Measurements from ENCODE around the gene CELA2A.
"Not testable (repeated sequence)": the region's sequence is repeated elsewhere in the genome, so short reads cannot be mapped to it uniquely, and the experiment has no call there.

The CELA2A gene

GRCh38 chr1:15454256-15454655 lies 2.3 kb upstream of the CELA2A start:
- H3K36me3 ChIP-seq (ENCODE audit: insufficient read depth, insufficient read length, low read length) = no peaks in the 10 kb centered on the region
- no peak overlapping the region for H3K4me3 ChIP-seq (ENCODE audit: insufficient read length, low read depth)
- no peaks in the 10 kb centered on the region for H3K9me3 ChIP-seq (ENCODE audit: insufficient read depth, low read length)
- TF ChIP-seq ZNF274 (IDR thresholded peaks at IDR 0.05; ENCODE audit: low read depth, low read length) = no peak
- no peak for TF ChIP-seq SUZ12 (IDR thresholded peaks at IDR 0.05; ENCODE audit: extremely low read depth, insufficient read depth, insufficient read length)
- TF ChIP-seq YY1 (IDR thresholded peaks at IDR 0.05; ENCODE audit: insufficient read depth, insufficient read length) = no peak
- no peak overlapping the region for H3K9ac ChIP-seq (ENCODE audit: insufficient read length, low read depth)
- H3K4me1 ChIP-seq (ENCODE audit: insufficient read depth, insufficient read length) = no peaks in the 10 kb centered on the region
- no peaks in the 10 kb centered on the region for H3K27me3 ChIP-seq (ENCODE audit: insufficient read depth, insufficient read length)
- no peak for DNase-seq (ENCODE audit: low read depth, low spot score)

DNA sequence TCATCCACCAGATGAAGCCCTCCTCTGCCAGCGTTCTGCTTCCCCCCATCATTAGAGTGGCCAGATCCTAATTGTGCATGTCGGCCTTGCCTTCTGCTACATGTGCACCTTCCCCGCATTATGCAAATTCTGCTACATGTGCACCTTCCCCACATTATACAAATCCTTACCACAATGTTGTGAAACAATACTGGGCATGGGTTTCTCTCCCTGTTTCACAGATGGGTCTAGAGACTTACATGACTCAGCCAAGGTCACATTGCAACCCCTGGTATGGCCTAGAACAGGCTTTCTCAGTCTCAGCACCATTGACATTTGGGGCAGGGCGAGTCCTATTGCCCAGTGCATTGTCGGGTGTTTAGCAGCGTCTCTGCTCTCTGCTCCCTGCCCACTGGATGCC lies 1.0 kb upstream of the CELA2A start:
- TF ChIP-seq YY1 (IDR thresholded peaks at IDR 0.05; ENCODE audit: insufficient read depth, insufficient read length) (no peak), SUZ12 (IDR thresholded peaks at IDR 0.05; ENCODE audit: extremely low read depth, insufficient read depth, insufficient read length) (no peak), ZNF274 (IDR thresholded peaks at IDR 0.05; ENCODE audit: low read depth, low read length) (no peak)
- no peaks in the 10 kb centered on the region for H3K4me1 ChIP-seq (ENCODE audit: insufficient read depth, insufficient read length)
- no peak overlapping the region for H3K9ac ChIP-seq (ENCODE audit: insufficient read length, low read depth)
- H3K36me3 ChIP-seq (ENCODE audit: insufficient read depth, insufficient read length, low read length) = no peaks in the 10 kb centered on the region
- H3K4me3 ChIP-seq (ENCODE audit: insufficient read length, low read depth) = no peak overlapping the region
- no peaks in the 10 kb centered on the region for H3K27me3 ChIP-seq (ENCODE audit: insufficient read depth, insufficient read length)
- no peak for DNase-seq (ENCODE audit: low read depth, low spot score)
- H3K9me3 ChIP-seq (ENCODE audit: insufficient read depth, low read length) = no peaks in the 10 kb centered on the region

DNA sequence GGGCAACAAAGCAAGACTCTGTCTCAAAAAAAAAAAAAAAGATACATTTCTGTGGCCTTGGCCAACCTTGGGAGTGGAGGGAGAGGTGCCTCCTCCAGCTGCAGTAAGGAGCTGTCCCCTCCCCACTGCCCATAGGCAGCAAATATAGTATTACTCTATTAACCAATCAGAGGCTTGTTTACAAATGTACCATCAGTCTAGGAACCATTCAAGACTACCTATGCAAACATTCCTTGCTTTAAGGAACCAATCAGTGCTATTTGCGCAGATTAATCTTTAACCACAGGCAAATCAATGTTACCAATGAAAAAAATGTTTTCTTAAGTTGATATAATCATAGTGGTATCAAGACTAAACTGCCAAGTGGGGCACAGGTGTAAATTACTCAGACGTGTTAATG lies 1.1 kb downstream of the CELA2A start:
- Histone ChIP-seq H3K4me1 (ENCODE audit: insufficient read depth, insufficient read length) (no peaks in the 10 kb centered on the region), H3K9me3 (ENCODE audit: insufficient read depth, low read length) (no peaks in the 10 kb centered on the region), H3K4me3 (ENCODE audit: insufficient read length, low read depth) (no peak overlapping the region), H3K36me3 (ENCODE audit: insufficient read depth, insufficient read length, low read length) (no peaks in the 10 kb centered on the region), H3K27me3 (ENCODE audit: insufficient read depth, insufficient read length) (no peaks in the 10 kb centered on the region), H3K9ac (ENCODE audit: insufficient read length, low read depth) (no peak overlapping the region)
- TF ChIP-seq SUZ12 (IDR thresholded peaks at IDR 0.05; ENCODE audit: extremely low read depth, insufficient read depth, insufficient read length) (no peak), ZNF274 (IDR thresholded peaks at IDR 0.05; ENCODE audit: low read depth, low read length) (no peak), YY1 (IDR thresholded peaks at IDR 0.05; ENCODE audit: insufficient read depth, insufficient read length) (no peak)
- DNase-seq (ENCODE audit: low read depth, low spot score) = no peak

DNA sequence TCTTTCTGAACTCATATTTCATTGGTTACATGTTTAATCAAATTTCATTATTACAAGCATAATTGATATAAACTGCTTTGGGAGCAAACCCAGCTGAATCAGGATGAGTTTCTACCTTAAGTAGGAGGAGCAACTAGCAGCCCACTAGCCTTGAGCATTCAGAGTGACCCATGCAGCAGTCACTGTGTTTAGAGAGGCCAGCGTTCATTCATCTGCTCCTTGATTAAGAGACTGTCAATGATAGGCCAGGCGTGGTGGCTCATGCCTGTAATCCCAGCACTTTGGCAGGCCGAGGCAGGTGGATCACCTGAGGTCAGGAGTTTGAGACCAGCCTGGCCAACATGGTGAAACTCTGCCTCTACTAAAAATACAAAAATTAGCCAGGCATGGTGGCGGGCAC lies 1.9 kb downstream of the CELA2A start:
- H3K4me3 ChIP-seq (ENCODE audit: insufficient read length, low read depth); H3K9ac ChIP-seq (ENCODE audit: insufficient read length, low read depth); H3K4me1 ChIP-seq (ENCODE audit: insufficient read depth, insufficient read length); H3K9me3 ChIP-seq (ENCODE audit: insufficient read depth, low read length); DNase-seq (ENCODE audit: low read depth, low spot score); H3K36me3 ChIP-seq (ENCODE audit: insufficient read depth, insufficient read length, low read length); H3K27me3 ChIP-seq (ENCODE audit: insufficient read depth, insufficient read length): not testable (repeated sequence)

GRCh38 chr1:15459771-15460707 lies 3.5 kb downstream of the CELA2A start:
- no peak for DNase-seq (ENCODE audit: low read depth, low spot score)
- Histone ChIP-seq H3K4me1 (ENCODE audit: insufficient read depth, insufficient read length) (no peaks in the 10 kb centered on the region), H3K36me3 (ENCODE audit: insufficient read depth, insufficient read length, low read length) (no peaks in the 10 kb centered on the region), H3K9me3 (ENCODE audit: insufficient read depth, low read length) (no peaks in the 10 kb centered on the region), H3K4me3 (ENCODE audit: insufficient read length, low read depth) (no peak overlapping the region), H3K27me3 (ENCODE audit: insufficient read depth, insufficient read length) (no peaks in the 10 kb centered on the region), H3K9ac (ENCODE audit: insufficient read length, low read depth) (no peak overlapping the region)
- TF ChIP-seq YY1 (IDR thresholded peaks at IDR 0.05; ENCODE audit: insufficient read depth, insufficient read length) (no peak), ZNF274 (IDR thresholded peaks at IDR 0.05; ENCODE audit: low read depth, low read length) (no peak), SUZ12 (IDR thresholded peaks at IDR 0.05; ENCODE audit: extremely low read depth, insufficient read depth, insufficient read length) (no peak)

DNA sequence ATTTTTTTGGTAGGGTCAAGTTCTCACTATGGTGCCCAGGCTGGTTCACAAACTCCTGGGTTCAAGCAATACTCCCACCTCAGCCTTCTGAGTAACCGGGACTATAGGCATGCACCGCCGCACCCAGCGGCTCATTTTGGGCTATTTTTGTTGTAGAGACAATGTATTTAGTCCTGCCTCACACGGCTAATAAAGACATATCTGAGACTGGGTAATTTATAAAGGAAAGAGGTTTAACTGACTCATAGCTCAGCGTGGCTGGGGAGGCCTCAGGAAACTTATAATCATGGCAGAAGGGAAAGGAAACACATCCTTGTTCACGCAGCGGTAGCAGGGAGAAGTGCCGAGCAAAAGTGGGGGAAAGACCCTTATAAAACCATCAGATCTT lies 4.2 kb downstream of the CELA2A start:
- Histone ChIP-seq H3K9me3 (ENCODE audit: insufficient read depth, low read length) (no peaks in the 10 kb centered on the region), H3K4me3 (ENCODE audit: insufficient read length, low read depth) (no peak overlapping the region), H3K9ac (ENCODE audit: insufficient read length, low read depth) (no peak overlapping the region), H3K36me3 (ENCODE audit: insufficient read depth, insufficient read length, low read length) (no peaks in the 10 kb centered on the region), H3K4me1 (ENCODE audit: insufficient read depth, insufficient read length) (no peaks in the 10 kb centered on the region), H3K27me3 (ENCODE audit: insufficient read depth, insufficient read length) (no peaks in the 10 kb centered on the region)
- DNase-seq (ENCODE audit: low read depth, low spot score) = no peak
- TF ChIP-seq SUZ12 (IDR thresholded peaks at IDR 0.05; ENCODE audit: extremely low read depth, insufficient read depth, insufficient read length) (no peak), ZNF274 (IDR thresholded peaks at IDR 0.05; ENCODE audit: low read depth, low read length) (no peak), YY1 (IDR thresholded peaks at IDR 0.05; ENCODE audit: insufficient read depth, insufficient read length) (no peak)

- not testable (repeated sequence) for DNase-seq (ENCODE audit: low read depth, low spot score); H3K4me3 ChIP-seq (ENCODE audit: insufficient read length, low read depth)
Observed at GRCh38 chr1:15463064-15463800, 6.7 kb downstream of the CELA2A start.

GRCh38 chr1:15463926-15464322 lies 7.4 kb downstream of the CELA2A start:
- not testable (repeated sequence) for H3K9ac ChIP-seq (ENCODE audit: insufficient read length, low read depth); H3K4me1 ChIP-seq (ENCODE audit: insufficient read depth, insufficient read length); H3K36me3 ChIP-seq (ENCODE audit: insufficient read depth, insufficient read length, low read length); H3K4me3 ChIP-seq (ENCODE audit: insufficient read length, low read depth); DNase-seq (ENCODE audit: low read depth, low spot score); H3K9me3 ChIP-seq (ENCODE audit: insufficient read depth, low read length); H3K27me3 ChIP-seq (ENCODE audit: insufficient read depth, insufficient read length)

More at GRCh38 chr1:15463064-15463800, 6.7 kb downstream of the CELA2A start:
- not testable (repeated sequence) for H3K36me3 ChIP-seq (ENCODE audit: insufficient read depth, insufficient read length, low read length); H3K9me3 ChIP-seq (ENCODE audit: insufficient read depth, low read length); H3K9ac ChIP-seq (ENCODE audit: insufficient read length, low read depth); H3K27me3 ChIP-seq (ENCODE audit: insufficient read depth, insufficient read length); H3K4me1 ChIP-seq (ENCODE audit: insufficient read depth, insufficient read length)
